Nephron (organoid): ENCODE results near the gene FARP1.

Experiments used
- H3K27ac Mint-ChIP-seq, 3 experiments: 2 replicates each; pipeline ENCODE4 v1.8.0; 2020; ENCODE audit warnings: mixed read lengths in 3 of 3, mild to moderate bottlenecking in 2 of 3, moderate library complexity in 1 of 3
- H3K27me3 Mint-ChIP-seq: 2 replicates; pipeline ENCODE4 v1.8.0; 2021; ENCODE audit warnings: low read depth, mild to moderate bottlenecking, moderate library complexity, mixed read lengths
- H3K36me3 Mint-ChIP-seq: 2 replicates; pipeline ENCODE4 v1.8.0; 2020; ENCODE audit warnings: low read depth, mixed read lengths
- H3K4me1 Mint-ChIP-seq: 2 replicates; pipeline ENCODE4 v1.8.0; 2020; ENCODE audit warnings: mixed read lengths
- H3K4me3 Mint-ChIP-seq, 3 experiments: 2 replicates each; pipeline ENCODE4 v1.8.0; 2020; ENCODE audit warnings: mild to moderate bottlenecking in 3 of 3, mixed read lengths in 3 of 3, moderate library complexity in 2 of 3
- H3K9me3 Mint-ChIP-seq: 2 replicates; pipeline ENCODE4 v1.8.0; 2020; ENCODE audit warnings: mixed read lengths
- CTCF ChIP-seq, 3 experiments: fragments of 200-600 bp; sonication (generic); IDR thresholded peaks; one replicate each; pipeline ENCODE4 v1.5.0; 2021; ENCODE audit warnings: antibody characterized with exemption in 3 of 3; ENCODE audit not compliant: unreplicated experiment in 3 of 3

The FARP1 gene

GRCh38 chr13:98346904-98347636 is 204.2 kb downstream of the FARP1 start:
- H3K27ac Mint-ChIP-seq = no peak overlapping the region
- TF ChIP-seq CTCF (IDR thresholded peaks at IDR 0.05; ENCODE audit: unreplicated experiment in 3 of 3) = no peak
- no peaks in the 10 kb centered on the region for H3K9me3 Mint-ChIP-seq
- no peaks in the 10 kb centered on the region for H3K27me3 Mint-ChIP-seq
- peaks cover 48% of the 10 kb centered on the region for H3K4me1 Mint-ChIP-seq
- no peak overlapping the region for H3K4me3 Mint-ChIP-seq
- H3K36me3 Mint-ChIP-seq = peaks cover 64% of the 10 kb centered on the region

- peaks cover 66% of the 10 kb centered on the region for H3K36me3 Mint-ChIP-seq
- H3K27me3 Mint-ChIP-seq = no peaks in the 10 kb centered on the region
- H3K27ac Mint-ChIP-seq = peak overlapping the region; percentile 82 to 90 (median 90)
- no peak for TF ChIP-seq CTCF (IDR thresholded peaks at IDR 0.05; ENCODE audit: unreplicated experiment in 3 of 3)
- peaks cover 54% of the 10 kb centered on the region for H3K4me1 Mint-ChIP-seq
- no peak overlapping the region for H3K4me3 Mint-ChIP-seq
- H3K9me3 Mint-ChIP-seq = no peaks in the 10 kb centered on the region
Observed at GRCh38 chr13:98347756-98348155, 204.9 kb downstream of the FARP1 start.

DNA sequence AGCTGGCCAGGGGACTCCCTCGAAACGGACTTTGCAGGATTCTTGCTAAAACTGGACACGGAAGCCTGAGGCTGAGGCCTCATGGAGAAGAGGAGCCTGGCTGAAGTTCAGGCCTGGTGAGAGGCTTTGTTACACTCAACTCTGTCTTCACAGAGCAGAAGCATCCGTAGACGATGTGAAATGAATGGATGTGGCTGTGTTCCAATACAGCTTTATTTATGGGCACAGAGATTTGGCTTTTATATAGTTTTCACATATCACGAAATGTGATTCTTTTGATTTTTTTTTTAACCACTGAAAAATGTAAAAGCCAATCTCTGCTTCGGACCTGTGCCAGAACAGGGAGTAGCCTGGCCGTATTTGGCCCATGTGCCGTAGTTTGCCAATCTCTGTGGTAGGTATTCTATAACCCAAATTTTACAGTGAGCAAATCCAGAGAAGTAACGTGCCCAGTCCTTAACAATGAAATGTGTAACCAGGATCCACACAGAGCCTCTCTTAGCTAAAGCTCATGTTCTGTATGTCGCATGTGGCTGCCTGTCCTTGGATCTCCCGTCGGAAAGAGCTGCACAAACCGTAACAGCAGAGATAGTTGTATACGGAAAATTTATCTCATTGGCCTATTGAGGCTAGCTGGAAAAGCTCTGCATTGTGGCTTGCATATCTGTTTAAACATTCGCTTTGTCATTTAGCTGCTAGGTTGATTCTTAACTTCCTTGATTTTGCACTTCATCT is 205.7 kb downstream of the FARP1 start:
- Mint-ChIP-seq H3K27me3 (no peaks in the 10 kb centered on the region), H3K27ac (peak overlapping the region; percentile 82 to 90 (median 90)), H3K36me3 (peaks cover 66% of the 10 kb centered on the region), H3K4me1 (peaks cover 50% of the 10 kb centered on the region), H3K9me3 (no peaks in the 10 kb centered on the region), H3K4me3 (peak overlapping the region in 1 of 3 experiments; percentile 4)
- TF ChIP-seq CTCF (IDR thresholded peaks at IDR 0.05; ENCODE audit: unreplicated experiment in 3 of 3) = no peak

DNA sequence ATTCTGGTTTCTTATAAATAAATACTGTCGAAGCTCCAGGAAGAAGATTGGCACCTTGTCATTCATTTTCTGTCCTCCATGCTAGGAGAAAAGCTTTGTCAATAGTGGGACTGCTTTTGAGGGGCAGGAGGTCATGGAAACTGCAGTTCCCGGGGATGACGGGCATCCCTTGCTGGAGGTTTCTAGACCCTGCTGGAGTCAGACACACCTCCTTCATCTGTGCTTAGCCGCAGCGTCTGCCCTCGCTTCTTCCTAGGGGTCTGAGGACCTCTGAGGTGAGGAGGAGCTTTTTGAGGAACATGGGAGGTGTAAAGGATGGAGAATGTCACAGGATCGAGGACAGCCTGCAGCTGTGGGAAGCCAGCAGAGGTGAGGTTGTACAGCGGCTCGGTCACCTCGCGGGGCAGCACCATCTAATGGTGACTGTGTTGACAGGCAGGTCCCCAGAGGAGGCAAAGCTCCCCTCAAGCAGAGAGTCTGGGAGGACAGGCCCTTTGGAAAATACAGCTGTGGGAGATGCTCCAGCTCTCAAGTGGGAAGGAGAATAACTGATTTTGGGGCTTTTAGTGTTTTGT is 206.9 kb downstream of the FARP1 start:
- Mint-ChIP-seq H3K4me3 (no peak overlapping the region), H3K27ac (peak overlapping the region; percentile 27 to 57 (median 53)), H3K4me1 (peaks cover 55% of the 10 kb centered on the region), H3K27me3 (no peaks in the 10 kb centered on the region), H3K9me3 (no peaks in the 10 kb centered on the region), H3K36me3 (peaks cover 54% of the 10 kb centered on the region)
- TF ChIP-seq CTCF (IDR thresholded peaks at IDR 0.05; ENCODE audit: unreplicated experiment in 3 of 3) = peak in 2 of 3 experiments; percentile 13 to 39

GRCh38 chr13:98350746-98351330 is 207.9 kb downstream of the FARP1 start:
- TF ChIP-seq CTCF (IDR thresholded peaks at IDR 0.05; ENCODE audit: unreplicated experiment in 3 of 3) = no peak
- peaks cover 48% of the 10 kb centered on the region for H3K4me1 Mint-ChIP-seq
- H3K36me3 Mint-ChIP-seq = peaks cover 44% of the 10 kb centered on the region
- no peaks in the 10 kb centered on the region for H3K27me3 Mint-ChIP-seq
- no peak overlapping the region for H3K4me3 Mint-ChIP-seq
- H3K9me3 Mint-ChIP-seq = no peaks in the 10 kb centered on the region
- H3K27ac Mint-ChIP-seq = peak overlapping the region; percentile 16 to 57 (median 53)
